GM06990 (cell line): Measurements from ENCODE around the gene MAP3K1.

ENCODE experiments used
- DNase-seq: peaks from one replicate; pipeline ENCODE4 v3.0.0-alpha.2; 2011; ENCODE audit not compliant: insufficient read length; ENCODE audit errors: extremely low read depth
- H3K27me3 ChIP-seq: replicated peaks from 2 replicates; pipeline ENCODE4 v1.6.0; 2011; ENCODE audit warnings: low read length; ENCODE audit not compliant: control insufficient read depth, insufficient read depth
- H3K36me3 ChIP-seq: 2 replicates; pipeline ENCODE4 v1.5.1; 2011; ENCODE audit warnings: low read length; ENCODE audit not compliant: control insufficient read depth, insufficient read depth
- H3K4me3 ChIP-seq: replicated peaks from 2 replicates; pipeline ENCODE4 v1.5.1; 2011; ENCODE audit warnings: low read depth, mild to moderate bottlenecking, control low read depth, low read length
- TF ChIP-seq, protein P1 (sequence below): IDR thresholded peaks from 2 replicates; pipeline ENCODE4 v1.5.1; 2011; ENCODE audit warnings: low read length, control low read depth, mild to moderate bottlenecking, inconsistent platforms; ENCODE audit not compliant: insufficient read depth, poor library complexity, severe bottlenecking

Gene MAP3K1

DNA sequence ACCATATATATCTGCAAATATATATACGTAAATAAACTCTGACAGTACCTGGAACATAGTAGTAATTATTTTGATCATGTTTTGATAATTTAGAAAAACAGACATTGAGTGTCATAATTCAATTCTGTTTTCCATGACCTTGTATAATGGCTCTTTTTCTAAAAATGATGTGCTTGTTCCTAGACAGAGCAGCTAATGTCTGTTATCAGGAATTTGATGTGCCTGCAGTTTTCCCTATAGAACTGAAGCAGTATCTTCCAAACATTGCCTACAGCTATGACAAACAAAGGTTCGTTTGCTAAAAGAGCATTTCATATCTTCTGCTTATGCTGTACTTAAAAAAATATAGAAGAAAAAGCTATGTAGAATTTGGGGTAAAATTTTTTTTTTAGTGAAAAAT, 99.3 kb downstream of the MAP3K1 start:
- H3K4me3 ChIP-seq = no peak overlapping the region
- DNase-seq = no peak
- H3K36me3 ChIP-seq = no peaks in the 10 kb centered on the region
- TF ChIP-seq, protein P1, sequence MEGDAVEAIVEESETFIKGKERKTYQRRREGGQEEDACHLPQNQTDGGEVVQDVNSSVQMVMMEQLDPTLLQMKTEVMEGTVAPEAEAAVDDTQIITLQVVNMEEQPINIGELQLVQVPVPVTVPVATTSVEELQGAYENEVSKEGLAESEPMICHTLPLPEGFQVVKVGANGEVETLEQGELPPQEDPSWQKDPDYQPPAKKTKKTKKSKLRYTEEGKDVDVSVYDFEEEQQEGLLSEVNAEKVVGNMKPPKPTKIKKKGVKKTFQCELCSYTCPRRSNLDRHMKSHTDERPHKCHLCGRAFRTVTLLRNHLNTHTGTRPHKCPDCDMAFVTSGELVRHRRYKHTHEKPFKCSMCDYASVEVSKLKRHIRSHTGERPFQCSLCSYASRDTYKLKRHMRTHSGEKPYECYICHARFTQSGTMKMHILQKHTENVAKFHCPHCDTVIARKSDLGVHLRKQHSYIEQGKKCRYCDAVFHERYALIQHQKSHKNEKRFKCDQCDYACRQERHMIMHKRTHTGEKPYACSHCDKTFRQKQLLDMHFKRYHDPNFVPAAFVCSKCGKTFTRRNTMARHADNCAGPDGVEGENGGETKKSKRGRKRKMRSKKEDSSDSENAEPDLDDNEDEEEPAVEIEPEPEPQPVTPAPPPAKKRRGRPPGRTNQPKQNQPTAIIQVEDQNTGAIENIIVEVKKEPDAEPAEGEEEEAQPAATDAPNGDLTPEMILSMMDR = no peak
- H3K27me3 ChIP-seq = no peaks in the 10 kb centered on the region

DNA sequence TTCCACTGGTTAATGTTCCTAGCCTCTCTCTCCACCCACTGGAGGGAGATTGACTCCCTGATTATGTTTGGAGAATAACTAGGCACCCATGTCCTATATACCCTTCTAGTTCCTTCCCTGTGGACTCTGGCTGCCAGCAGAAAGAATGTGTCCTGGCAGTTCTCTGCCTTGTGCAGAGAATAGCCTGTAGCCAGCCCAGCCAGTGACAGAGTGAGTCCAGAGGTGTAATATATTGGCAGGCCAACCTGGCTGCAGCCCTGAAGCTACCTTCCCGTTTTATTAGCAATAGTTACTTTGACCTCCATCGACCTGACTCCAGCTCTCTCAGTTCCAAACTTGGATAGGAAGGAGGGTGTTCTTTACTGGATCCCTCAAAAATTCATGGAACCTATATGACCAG, 102.2 kb downstream of the MAP3K1 start:
- Histone ChIP-seq H3K4me3 (no peak overlapping the region), H3K27me3 (no peaks in the 10 kb centered on the region), H3K36me3 (no peaks in the 10 kb centered on the region; the same call in 1 of the 2 replicates)
- TF ChIP-seq, protein P1 = no peak
- no peak for DNase-seq

DNA sequence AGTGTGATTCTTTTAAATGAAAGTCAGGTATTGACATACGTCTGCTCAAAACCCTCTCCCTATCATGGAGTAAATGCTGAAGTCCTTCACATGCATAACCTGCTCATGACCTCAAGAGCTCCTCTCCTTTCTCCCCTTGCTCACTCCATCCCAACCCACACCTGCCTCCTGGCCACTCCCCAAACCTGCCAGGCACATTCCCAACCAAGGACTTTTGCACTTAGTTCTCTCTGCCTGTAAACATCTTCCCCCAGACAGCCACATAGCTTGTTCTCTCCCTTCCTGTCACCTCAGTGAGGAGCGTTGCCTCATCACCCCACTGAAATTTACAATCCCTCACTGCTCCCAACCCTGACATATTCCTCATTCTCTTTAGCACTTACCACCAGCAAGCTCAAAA, 102.7 kb downstream of the MAP3K1 start:
- TF ChIP-seq, protein P1 = no peak
- DNase-seq = no peak
- no peaks in the 10 kb centered on the region for H3K27me3 ChIP-seq
- H3K4me3 ChIP-seq = no peak overlapping the region
- peaks cover 2% of the 10 kb centered on the region for H3K36me3 ChIP-seq

DNA sequence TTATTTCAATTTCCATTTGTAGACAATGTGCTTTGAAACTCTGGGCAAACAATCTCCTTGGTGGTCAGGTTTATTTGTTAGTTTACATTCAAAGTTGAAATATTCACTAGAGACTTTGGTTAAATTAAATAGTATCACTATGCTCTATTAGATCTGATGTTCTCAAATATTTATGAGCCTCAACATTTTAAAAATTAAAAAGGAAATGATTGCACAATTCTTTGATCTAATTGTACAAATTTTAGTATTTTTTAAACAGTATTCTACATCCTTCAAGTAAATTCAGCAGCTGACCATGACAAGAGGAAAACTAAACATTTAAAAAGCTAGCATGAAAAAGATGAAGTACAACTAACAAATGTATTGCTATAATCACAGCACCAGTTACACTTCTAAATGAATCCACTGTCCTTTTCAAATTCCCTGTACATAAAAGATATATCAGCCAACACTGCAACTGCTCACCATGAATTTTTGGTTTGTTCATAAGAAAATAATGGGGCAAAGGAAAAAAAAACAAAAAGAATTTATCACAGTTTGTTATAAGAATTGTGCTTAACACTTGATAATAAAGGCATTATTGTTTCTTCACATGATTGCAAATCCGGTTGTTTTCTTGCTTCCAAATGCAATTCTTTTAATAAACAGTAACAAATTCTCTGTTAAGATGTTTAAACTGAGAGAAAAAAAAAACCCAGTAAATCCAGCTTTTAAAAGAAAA, 104.8 kb downstream of the MAP3K1 start:
- Histone ChIP-seq H3K4me3 (no peak overlapping the region), H3K36me3 (peaks cover 4% of the 10 kb centered on the region), H3K27me3 (no peaks in the 10 kb centered on the region)
- DNase-seq = no peak
- TF ChIP-seq, protein P1 = no peak

DNA sequence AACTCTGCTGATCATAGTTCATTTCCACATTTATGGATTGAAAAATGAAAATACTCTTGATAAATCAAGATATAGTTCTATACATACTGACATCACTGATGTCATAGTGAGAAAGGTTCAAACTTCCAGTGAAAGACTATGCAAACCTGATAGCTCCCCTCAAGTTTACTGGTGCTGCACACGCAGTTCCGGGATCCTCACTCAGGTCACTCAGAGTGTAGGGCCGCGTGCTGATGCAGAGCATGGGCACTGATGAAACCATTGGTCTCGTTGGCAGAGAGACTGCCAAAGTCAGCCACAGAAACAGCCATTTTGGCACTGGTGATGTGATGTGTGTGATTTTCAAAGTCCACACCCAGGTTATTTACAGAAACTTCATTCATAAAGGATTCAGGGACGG, 107.6 kb downstream of the MAP3K1 start:
- Histone ChIP-seq H3K27me3 (no peaks in the 10 kb centered on the region), H3K36me3 (peaks cover 6% of the 10 kb centered on the region), H3K4me3 (no peak overlapping the region)
- DNase-seq = no peak
- TF ChIP-seq, protein P1 = no peak

DNA sequence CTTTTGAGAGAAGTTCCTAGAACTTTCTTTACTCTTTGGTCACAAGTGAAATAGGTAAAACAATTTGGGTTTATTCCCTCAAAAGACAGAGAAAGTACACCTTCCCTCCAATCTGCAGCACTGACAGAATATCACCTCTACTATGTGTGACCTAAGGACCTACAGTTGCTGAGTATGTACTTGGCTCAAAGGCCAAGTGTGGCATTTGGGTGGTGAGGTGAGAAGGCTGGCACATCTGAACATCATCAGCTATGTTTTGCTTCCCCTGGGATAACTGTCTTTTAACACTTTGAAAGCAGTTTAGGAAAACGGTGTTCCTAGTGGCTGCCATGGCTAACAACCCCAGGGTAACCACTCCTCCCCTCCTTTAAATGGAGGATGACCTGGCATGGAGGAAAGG, 119.0 kb downstream of the MAP3K1 start:
- DNase-seq = no peak
- Histone ChIP-seq H3K4me3 (no peak overlapping the region), H3K36me3 (peaks cover 5% of the 10 kb centered on the region), H3K27me3 (no peaks in the 10 kb centered on the region)
- TF ChIP-seq, protein P1 = no peak
